ENCODE measurements around the gene PPP4R4.

GRCh38 chr14:94173471-94173884 lies 644 bp upstream of the PPP4R4 start:
- TF ChIP-seq YY1 (IDR thresholded peaks at IDR 0.05; ENCODE audit: low read depth) (no peak), REST (IDR thresholded peaks at IDR 0.05; ENCODE audit: low read depth, low read length) (no peak), JUND (IDR thresholded peaks at IDR 0.05) (no peak), CTCF (IDR thresholded peaks at IDR 0.05) (no peak), RCOR1 (IDR thresholded peaks at IDR 0.05; ENCODE audit: low read length) (no peak), POLR2AphosphoS5 (IDR thresholded peaks at IDR 0.05; ENCODE audit: low read depth, low read length) (no peak), TAF1 (IDR thresholded peaks at IDR 0.05; ENCODE audit: borderline replicate concordance, low read depth, low read length) (no peak), GABPA (IDR thresholded peaks at IDR 0.05; ENCODE audit: low read depth) (no peak), SIN3A (IDR thresholded peaks at IDR 0.05; ENCODE audit: borderline replicate concordance, low read depth, low read length) (no peak), EP300 (IDR thresholded peaks at IDR 0.05; ENCODE audit: borderline replicate concordance in 1 of 2, low read depth in 1 of 2, low read length in 1 of 2) (no peak), MXI1 (IDR thresholded peaks at IDR 0.05; ENCODE audit: low read depth, low read length) (no peak), TEAD4 (IDR thresholded peaks at IDR 0.05; ENCODE audit: borderline replicate concordance, insufficient read depth) (no peak)
- TF ChIP-seq, protein P1, sequence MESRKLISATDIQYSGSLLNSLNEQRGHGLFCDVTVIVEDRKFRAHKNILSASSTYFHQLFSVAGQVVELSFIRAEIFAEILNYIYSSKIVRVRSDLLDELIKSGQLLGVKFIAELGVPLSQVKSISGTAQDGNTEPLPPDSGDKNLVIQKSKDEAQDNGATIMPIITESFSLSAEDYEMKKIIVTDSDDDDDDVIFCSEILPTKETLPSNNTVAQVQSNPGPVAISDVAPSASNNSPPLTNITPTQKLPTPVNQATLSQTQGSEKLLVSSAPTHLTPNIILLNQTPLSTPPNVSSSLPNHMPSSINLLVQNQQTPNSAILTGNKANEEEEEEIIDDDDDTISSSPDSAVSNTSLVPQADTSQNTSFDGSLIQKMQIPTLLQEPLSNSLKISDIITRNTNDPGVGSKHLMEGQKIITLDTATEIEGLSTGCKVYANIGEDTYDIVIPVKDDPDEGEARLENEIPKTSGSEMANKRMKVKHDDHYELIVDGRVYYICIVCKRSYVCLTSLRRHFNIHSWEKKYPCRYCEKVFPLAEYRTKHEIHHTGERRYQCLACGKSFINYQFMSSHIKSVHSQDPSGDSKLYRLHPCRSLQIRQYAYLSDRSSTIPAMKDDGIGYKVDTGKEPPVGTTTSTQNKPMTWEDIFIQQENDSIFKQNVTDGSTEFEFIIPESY (IDR thresholded peaks at IDR 0.05; ENCODE audit: borderline replicate concordance, low read depth), result no peak
